ENCODE results near the gene IFNK.

The IFNK gene

DNA sequence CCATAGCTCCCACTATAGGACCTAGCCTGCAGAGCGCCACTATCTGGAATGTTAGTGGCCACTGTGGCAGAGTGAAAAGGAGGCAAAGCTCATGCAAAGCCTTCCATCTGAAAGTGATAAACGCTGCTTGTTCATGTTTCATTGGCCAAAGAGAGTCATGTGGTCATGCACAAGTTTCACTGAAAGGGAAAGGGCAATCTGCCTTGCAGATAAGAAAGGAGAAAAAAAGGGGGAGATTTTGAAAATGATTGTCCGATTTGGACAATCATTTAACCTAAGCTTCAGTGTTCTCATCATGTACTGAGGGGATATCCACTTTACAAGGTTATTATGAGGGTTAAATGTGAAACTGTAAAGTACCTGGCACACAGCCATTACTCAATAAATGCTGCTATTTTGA lies 14.6 kb downstream of the IFNK start:
- Histone ChIP-seq H3K4me3 (replicated peaks; ENCODE audit: low read depth, low read length) (no peak overlapping the region), H3K27me3 (replicated peaks; ENCODE audit: control insufficient read depth, insufficient read depth, low read length) (no peaks in the 10 kb centered on the region), H3K36me3 (ENCODE audit: control insufficient read depth, insufficient read depth, low read length) (no peaks in the 10 kb centered on the region)
- TF ChIP-seq, protein P1, sequence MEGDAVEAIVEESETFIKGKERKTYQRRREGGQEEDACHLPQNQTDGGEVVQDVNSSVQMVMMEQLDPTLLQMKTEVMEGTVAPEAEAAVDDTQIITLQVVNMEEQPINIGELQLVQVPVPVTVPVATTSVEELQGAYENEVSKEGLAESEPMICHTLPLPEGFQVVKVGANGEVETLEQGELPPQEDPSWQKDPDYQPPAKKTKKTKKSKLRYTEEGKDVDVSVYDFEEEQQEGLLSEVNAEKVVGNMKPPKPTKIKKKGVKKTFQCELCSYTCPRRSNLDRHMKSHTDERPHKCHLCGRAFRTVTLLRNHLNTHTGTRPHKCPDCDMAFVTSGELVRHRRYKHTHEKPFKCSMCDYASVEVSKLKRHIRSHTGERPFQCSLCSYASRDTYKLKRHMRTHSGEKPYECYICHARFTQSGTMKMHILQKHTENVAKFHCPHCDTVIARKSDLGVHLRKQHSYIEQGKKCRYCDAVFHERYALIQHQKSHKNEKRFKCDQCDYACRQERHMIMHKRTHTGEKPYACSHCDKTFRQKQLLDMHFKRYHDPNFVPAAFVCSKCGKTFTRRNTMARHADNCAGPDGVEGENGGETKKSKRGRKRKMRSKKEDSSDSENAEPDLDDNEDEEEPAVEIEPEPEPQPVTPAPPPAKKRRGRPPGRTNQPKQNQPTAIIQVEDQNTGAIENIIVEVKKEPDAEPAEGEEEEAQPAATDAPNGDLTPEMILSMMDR (IDR thresholded peaks at IDR 0.05; ENCODE audit: insufficient read depth, low read length, poor library complexity, severe bottlenecking): no peak
- DNase-seq (ENCODE audit: extremely low read depth, insufficient read length): no peak

DNA sequence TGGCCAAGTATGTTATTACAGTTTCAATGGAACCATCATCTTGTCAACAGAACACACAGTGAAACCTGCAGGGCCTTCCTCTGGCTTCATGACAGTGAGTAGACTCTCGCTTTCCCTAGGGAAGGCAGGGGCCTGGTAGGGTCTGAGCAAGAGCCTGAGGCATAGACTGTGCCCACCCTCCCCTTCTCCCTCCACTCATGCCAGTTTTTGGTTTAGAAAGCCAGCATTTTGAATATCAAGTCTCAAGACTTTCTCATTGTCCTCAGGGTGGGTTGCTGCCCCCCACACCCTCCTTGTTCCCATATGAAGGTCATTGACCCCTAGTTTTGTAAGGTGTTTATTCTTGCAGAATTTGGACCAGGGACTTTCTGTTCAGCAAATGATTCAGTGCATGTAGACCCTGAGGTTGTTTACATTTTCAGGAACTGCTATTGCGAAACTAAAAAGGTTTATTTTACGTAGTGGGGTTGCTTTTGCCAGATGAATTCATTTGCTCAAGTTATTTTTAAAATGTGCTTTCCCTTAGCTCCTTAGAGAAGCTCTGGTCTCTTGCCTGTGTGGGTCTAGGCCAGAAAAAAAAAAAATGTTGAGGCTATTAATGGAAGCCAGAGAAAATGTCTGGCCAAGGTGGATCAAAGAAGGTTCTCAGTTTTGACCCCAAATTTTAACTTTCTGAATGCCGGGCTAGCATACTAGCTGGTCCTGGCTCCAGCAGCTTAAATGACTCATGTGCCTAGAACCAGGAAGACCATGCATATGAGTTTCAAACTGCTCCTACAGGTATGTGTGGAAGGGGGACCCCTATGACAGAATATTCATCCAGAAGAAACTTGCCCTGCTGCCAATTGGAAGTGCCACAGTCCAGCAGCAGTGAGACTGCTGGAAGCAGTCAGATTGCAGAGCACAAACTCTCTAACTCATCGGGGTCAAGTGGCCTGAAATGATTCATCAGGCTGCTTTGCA lies 15.7 kb downstream of the IFNK start:
- no peaks in the 10 kb centered on the region for H3K36me3 ChIP-seq (ENCODE audit: control insufficient read depth, insufficient read depth, low read length)
- no peak overlapping the region for H3K4me3 ChIP-seq (replicated peaks; ENCODE audit: low read depth, low read length)
- no peaks in the 10 kb centered on the region for H3K27me3 ChIP-seq (replicated peaks; ENCODE audit: control insufficient read depth, insufficient read depth, low read length)
- no peak for DNase-seq (ENCODE audit: extremely low read depth, insufficient read length)
- TF ChIP-seq, protein P1 (IDR thresholded peaks at IDR 0.05; ENCODE audit: insufficient read depth, low read length, poor library complexity, severe bottlenecking): no peak

DNA sequence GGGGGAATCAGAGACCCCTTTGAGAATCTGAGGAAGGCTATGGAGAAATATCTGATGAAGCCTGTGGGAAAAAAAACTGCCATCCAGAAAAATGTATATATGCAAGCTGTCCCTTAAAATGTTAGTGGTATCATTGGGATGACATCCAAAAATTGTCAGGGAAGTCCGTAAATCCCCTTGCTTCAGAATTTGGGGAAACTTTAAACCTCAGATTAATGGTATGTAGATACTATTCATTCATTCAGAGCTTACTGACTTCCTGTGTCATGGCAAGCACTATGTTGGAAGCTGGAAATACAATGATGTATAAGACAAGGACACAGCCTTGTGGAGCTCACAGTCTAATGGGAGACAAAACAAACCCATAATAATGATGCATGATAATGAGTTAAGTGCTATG lies 16.4 kb downstream of the IFNK start:
- H3K4me3 ChIP-seq (replicated peaks; ENCODE audit: low read depth, low read length): no peak overlapping the region
- no peak for DNase-seq (ENCODE audit: extremely low read depth, insufficient read length)
- TF ChIP-seq, protein P1 (IDR thresholded peaks at IDR 0.05; ENCODE audit: insufficient read depth, low read length, poor library complexity, severe bottlenecking): no peak

DNA sequence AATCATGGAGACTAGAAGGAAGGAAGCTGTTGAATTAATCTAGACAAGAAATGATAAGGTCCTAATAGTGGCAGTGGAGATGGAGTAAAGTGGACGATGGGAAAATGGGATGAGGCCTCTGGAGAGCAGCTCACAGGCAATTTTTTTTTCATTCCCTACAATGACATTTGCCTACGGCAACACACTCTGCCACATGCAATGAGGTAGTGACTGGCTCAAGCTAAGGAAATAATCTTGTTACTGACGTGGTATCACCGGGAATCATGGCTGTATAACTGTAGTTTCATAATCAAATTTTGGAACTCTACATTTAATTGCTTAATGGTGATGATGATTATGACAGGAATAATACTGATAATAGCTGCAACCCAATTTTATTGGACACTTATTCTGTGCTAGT lies 17.6 kb downstream of the IFNK start:
- Histone ChIP-seq H3K27me3 (replicated peaks; ENCODE audit: control insufficient read depth, insufficient read depth, low read length) (no peaks in the 10 kb centered on the region), H3K36me3 (ENCODE audit: control insufficient read depth, insufficient read depth, low read length) (no peaks in the 10 kb centered on the region), H3K4me3 (replicated peaks; ENCODE audit: low read depth, low read length) (no peak overlapping the region)
- TF ChIP-seq, protein P1 (IDR thresholded peaks at IDR 0.05; ENCODE audit: insufficient read depth, low read length, poor library complexity, severe bottlenecking): no peak
- no peak for DNase-seq (ENCODE audit: extremely low read depth, insufficient read length)

More for the DNA sequence above, 16.4 kb downstream of the IFNK start:
- no peaks in the 10 kb centered on the region for H3K36me3 ChIP-seq (ENCODE audit: control insufficient read depth, insufficient read depth, low read length)
- no peaks in the 10 kb centered on the region for H3K27me3 ChIP-seq (replicated peaks; ENCODE audit: control insufficient read depth, insufficient read depth, low read length)

DNA sequence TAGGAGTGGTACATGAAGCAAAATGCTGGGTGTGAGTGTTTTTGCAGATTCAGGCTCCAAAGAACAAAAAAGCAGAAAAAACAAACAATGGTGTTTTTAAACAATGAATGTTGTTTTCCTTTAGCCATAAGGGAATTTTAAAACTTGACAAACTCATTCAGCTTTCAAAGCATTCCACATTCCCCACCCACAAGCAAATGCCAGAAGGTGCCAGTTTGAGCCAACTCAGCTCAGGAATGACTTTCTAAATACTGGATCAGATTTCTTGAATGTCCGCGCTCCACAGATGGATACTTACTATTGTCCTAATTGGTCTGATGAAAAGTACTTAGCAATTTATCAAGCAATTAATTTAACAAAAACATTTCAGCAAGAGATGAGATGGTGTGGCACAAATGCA lies 18.4 kb downstream of the IFNK start:
- Histone ChIP-seq H3K27me3 (replicated peaks; ENCODE audit: control insufficient read depth, insufficient read depth, low read length) (no peaks in the 10 kb centered on the region), H3K4me3 (replicated peaks; ENCODE audit: low read depth, low read length) (no peak overlapping the region), H3K36me3 (ENCODE audit: control insufficient read depth, insufficient read depth, low read length) (no peaks in the 10 kb centered on the region)
- TF ChIP-seq, protein P1 (IDR thresholded peaks at IDR 0.05; ENCODE audit: insufficient read depth, low read length, poor library complexity, severe bottlenecking): no peak
- no peak for DNase-seq (ENCODE audit: extremely low read depth, insufficient read length)

All from GM06990 (cell line).